GM12872 (cell line): Measurements from ENCODE around the gene ENTPD1.
A peak's percentile ranks its signal among the peaks of the same experiment; 100 is the strongest.

ENCODE experiments used
- CTCF ChIP-seq: IDR thresholded peaks from 3 replicates; pipeline ENCODE4 v1.5.1; 2011; ENCODE audit warnings: low read depth, mild to moderate bottlenecking, low read length, moderate library complexity; ENCODE audit not compliant: insufficient read depth

The ENTPD1 gene

DNA sequence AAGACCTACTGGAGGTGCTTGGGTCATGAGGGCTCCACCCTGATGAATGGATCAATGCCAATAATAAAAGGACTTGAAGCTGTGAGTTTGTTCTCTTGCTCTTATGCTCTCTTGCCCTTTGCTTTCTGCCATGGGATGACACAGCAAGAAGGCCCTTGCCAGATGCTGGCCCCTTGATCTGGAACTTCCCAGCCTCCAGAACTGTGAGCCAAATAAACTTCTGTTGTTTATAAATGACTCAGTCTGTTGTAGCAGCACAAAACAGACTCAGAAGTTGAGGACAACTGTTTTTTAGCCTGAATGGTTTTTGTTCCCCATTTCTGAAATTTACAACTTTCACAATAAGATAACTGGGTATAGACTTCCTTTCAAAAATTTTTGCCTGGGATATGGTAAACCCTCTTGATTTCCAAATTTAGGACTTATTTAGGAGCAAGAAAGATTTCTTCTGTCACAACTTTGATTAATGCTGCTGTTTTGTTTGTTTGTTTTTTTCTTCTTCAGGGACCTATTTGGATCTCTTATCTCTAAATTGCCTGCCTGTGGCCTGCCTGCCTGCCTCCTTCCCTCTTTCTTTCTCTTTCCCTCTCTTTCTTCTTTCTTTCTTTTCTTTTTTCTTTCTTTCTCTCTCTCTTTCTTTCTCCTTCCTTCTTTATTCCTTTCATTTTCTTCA is 12.1 kb downstream of the ENTPD1 start:
- no peak for TF ChIP-seq CTCF

- TF ChIP-seq CTCF = no peak
These were observed 14.2 kb downstream of the ENTPD1 start for GRCh38 chr10:95770084-95770720.

- no peak for TF ChIP-seq CTCF
These were observed 26.4 kb downstream of the ENTPD1 start for GRCh38 chr10:95782318-95782717.

DNA sequence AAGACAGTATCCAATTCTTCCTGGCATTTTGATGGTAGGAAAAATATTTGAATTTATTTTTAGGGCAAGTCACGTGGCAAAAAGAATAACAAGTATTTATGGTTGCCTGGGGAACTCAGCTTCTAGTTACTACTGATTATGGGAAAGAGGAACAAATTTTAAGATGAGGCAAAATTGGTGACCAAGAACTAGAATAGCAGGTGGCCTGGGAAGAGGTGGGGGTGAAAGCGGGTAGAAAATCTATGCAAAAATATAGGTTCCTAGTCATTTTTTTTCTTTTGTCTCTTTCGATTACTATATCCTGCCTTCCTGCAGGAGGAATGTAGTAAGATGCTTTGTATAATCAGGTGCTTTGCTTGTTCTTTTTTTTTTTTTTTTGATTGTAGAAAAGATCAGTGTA is 27.8 kb downstream of the ENTPD1 start:
- TF ChIP-seq CTCF = no peak

DNA sequence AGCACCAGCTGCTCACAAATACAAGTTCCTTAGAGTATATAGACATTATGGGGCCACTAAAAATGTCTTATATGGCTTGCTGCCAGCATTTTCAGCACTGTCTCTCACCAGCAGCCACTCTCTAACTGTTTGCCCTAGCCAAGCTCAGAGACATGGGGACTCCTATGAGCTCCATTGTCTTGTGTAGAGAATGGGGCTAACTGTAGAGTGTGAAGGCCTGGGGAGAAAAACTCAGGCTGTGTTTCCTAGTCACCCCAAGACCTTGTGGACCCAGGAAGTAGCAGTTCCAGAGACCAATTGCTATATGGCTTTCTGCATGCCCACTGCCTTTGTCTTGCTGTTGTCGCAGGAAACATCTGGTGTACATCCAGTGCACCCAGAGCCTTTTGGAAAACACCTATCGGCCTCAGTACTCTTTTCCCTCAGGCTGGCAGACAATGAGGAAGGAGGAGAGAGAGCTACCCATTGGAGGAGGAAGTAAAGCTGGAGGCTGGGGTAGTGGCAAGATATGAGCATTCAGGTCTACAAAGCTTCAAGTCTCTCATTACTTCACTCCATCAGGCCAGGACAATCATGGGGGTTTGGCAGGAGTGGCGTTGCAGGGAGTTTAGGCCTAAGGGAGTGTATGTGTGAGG is 28.4 kb downstream of the ENTPD1 start:
- no peak for TF ChIP-seq CTCF

DNA sequence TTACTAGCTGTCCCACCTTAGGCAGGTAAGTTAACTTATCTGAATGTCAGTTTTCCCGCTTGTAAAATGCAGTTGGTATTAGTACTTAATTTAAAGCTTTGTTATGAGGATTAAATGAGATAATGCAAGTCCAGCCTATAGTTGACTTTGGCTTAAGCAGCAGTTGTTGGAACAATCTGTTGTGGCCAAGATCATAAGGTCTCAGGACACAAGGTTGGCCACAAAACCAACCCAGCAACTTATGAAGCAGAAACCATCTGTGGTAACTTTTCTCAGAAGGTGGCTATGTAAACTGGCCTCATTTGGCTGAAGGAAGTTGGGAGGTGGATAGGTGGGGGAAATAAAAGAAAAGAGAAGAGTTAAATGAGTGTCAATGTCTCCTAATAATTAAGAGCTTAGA is 29.4 kb downstream of the ENTPD1 start:
- TF ChIP-seq CTCF = no peak

DNA sequence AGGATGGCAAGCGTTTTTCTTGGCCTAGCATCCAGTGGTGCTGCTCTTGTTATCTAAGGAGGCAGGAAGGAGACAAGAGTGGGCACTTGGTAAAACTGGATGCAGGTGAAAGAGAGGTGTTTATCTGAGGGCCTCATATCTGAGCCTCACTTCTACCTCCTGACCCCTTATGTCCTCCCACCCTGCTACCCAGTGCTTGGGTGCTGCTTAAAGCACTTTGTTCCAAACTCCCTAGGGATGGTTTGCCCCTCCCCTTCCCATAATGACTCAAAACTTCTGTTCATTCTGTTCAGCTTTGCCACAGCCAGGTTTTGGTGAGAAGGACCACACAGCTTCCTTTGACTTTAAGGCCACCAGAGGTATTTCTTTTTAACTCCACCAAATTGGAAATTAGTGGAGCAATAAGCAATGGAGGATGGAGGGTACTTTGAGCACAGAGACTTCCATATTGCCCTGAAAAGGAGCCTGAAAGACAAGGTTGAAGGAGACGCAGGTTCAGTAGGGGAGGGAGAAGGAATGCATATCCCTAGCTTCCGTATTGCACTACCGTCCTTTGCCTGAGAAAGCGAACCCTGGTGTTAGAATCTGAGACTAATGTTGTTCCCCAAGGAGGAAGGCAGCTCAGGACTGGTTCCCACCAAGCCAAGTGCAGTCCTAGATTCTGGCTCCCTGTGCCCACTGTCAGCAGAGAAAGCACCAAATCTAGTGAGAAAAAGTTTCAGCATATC is 30.1 kb downstream of the ENTPD1 start:
- TF ChIP-seq CTCF = peak; percentile 9; the same call in 1 of the 3 replicates
